ENCODE results near the gene POU6F2.

POU6F2 gene

DNA sequence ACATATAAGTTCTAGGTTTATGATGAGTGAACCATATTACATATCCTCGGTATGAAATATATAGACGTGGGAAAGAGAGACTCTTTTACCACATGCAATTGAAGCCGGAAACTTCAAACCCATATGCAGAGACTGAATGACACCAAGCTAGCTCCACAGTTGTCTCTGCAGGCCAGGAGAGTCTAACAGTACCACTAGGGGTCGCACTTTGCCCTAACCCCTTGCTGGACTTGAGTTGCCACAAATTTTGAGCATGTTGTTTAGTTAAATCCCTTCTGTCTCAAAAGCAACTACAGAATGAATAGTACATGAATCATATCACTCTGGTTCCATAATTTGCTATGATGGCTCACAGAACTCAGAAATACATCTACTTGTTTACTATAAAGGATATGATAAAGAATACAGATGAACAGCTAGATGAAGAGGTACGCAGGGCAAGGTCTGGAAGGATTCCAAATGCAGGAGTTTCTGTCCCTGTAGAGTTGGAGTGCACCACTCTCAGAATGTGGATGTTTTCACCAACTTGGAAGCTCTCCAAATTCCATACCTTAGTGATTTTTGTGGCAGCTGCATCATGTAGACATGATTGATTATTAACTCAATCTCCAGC, 476.1 kb downstream of the POU6F2 start:
- Histone ChIP-seq H3K36me3 (ENCODE audit: control insufficient read depth in 2 of 2, insufficient read depth in 2 of 2, low read length in 2 of 2) (no peaks in the 10 kb centered on the region), H3K27ac (ENCODE audit: low read length) (no peak overlapping the region), H3K9ac (ENCODE audit: low read length in 2 of 2) (no peak overlapping the region), H3K4me3 (ENCODE audit: low read length in 2 of 2) (no peak overlapping the region), H3K9me3 (ENCODE audit: control insufficient read depth in 2 of 2, low read length in 2 of 2) (no peaks in the 10 kb centered on the region), H3K4me1 (ENCODE audit: control insufficient read depth, insufficient read depth, low read length) (no peaks in the 10 kb centered on the region), H3K27me3 (ENCODE audit: control insufficient read depth in 1 of 2, insufficient read depth in 2 of 2, low read length in 2 of 2) (no peaks in the 10 kb centered on the region)

DNA sequence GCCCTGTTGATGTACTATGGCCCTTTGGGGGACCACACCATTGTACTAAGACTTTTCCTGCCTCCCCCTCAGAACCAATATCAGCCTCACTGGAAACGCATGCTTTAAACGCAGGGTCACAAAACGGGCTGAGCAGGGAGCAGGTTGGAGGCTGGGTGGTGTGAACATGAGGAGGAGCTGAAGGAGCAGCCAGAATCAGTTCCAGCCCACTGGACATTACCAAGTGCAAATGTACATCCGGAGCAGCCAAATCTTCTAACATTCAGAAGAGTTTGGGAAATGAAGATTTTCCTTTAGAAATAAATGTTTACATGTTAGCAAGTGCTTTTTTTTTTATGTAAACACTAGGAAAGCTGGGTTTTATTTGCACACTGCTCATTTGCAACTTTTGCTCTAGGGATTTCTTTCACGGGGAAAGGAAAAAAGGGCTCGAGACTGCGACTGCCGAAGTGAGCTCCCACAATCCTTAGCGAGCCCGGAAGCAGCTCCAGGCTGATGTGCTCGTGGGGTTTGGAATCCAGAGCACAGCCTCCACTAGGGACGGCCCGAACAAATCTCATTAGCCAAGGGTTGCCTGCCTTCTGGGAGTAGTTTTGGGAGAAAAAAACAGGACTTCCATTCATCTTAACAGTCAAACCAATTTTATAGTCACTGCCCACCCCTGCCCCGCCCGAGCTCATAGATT, 480.5 kb downstream of the POU6F2 start:
- Histone ChIP-seq H3K27me3 (ENCODE audit: control insufficient read depth in 1 of 2, insufficient read depth in 2 of 2, low read length in 2 of 2) (no peaks in the 10 kb centered on the region), H3K9ac (ENCODE audit: low read length in 2 of 2) (no peak overlapping the region), H3K27ac (ENCODE audit: low read length) (no peak overlapping the region), H3K36me3 (ENCODE audit: control insufficient read depth in 2 of 2, insufficient read depth in 2 of 2, low read length in 2 of 2) (no peaks in the 10 kb centered on the region), H3K4me3 (ENCODE audit: low read length in 2 of 2) (peak overlapping the region in 1 of 2 donors; percentile 52), H3K4me1 (ENCODE audit: control insufficient read depth, insufficient read depth, low read length) (no peaks in the 10 kb centered on the region), H3K9me3 (ENCODE audit: control insufficient read depth in 2 of 2, low read length in 2 of 2) (no peaks in the 10 kb centered on the region)

DNA sequence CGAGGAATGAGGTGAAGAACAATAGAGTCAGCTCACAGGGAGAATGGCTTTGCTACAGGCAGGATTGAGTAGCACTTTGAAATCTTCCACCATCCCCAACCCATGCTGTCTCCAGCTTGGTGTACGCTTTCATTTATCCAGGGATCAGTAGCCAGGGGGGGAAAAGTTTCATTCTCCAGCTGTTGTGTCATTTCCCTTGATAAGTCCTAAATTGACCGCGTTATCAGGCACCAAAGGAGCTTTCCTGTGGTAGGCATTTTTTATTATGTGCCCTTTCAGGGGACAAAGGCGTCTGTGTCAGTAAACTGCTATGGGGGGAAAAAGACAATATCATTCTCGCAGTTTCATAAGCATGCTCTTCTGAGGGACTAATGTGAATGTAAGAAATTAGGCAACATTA, 481.9 kb downstream of the POU6F2 start:
- Histone ChIP-seq H3K27ac (ENCODE audit: low read length) (no peak overlapping the region), H3K4me1 (ENCODE audit: control insufficient read depth, insufficient read depth, low read length) (no peaks in the 10 kb centered on the region), H3K9me3 (ENCODE audit: control insufficient read depth in 2 of 2, low read length in 2 of 2) (no peaks in the 10 kb centered on the region), H3K9ac (ENCODE audit: low read length in 2 of 2) (no peak overlapping the region), H3K27me3 (ENCODE audit: control insufficient read depth in 1 of 2, insufficient read depth in 2 of 2, low read length in 2 of 2) (no peaks in the 10 kb centered on the region), H3K4me3 (ENCODE audit: low read length in 2 of 2) (no peak overlapping the region), H3K36me3 (ENCODE audit: control insufficient read depth in 2 of 2, insufficient read depth in 2 of 2, low read length in 2 of 2) (no peaks in the 10 kb centered on the region)

DNA sequence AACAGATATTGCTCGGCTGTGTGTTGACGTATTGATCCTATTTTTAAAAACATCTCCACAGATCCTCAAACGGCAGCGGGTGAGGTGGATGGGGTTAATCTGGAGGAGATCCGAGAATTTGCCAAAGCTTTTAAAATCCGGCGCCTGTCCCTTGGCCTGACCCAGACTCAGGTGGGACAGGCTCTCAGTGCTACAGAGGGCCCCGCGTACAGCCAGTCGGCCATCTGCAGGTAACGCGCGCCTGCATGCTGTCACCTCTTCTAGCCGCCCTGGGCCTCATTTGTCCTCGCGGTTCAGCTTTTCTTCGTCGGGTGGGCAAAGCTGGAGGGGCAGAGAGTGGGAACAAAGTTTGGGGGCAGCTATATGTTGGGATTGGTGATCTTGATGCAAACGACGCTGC, 482.8 kb downstream of the POU6F2 start:
- Histone ChIP-seq H3K9ac (ENCODE audit: low read length in 2 of 2) (no peak overlapping the region), H3K27me3 (ENCODE audit: control insufficient read depth in 1 of 2, insufficient read depth in 2 of 2, low read length in 2 of 2) (no peaks in the 10 kb centered on the region), H3K4me3 (ENCODE audit: low read length in 2 of 2) (no peak overlapping the region), H3K36me3 (ENCODE audit: control insufficient read depth in 2 of 2, insufficient read depth in 2 of 2, low read length in 2 of 2) (no peaks in the 10 kb centered on the region), H3K27ac (ENCODE audit: low read length) (no peak overlapping the region), H3K9me3 (ENCODE audit: control insufficient read depth in 2 of 2, low read length in 2 of 2) (no peaks in the 10 kb centered on the region), H3K4me1 (ENCODE audit: control insufficient read depth, insufficient read depth, low read length) (no peaks in the 10 kb centered on the region)

DNA sequence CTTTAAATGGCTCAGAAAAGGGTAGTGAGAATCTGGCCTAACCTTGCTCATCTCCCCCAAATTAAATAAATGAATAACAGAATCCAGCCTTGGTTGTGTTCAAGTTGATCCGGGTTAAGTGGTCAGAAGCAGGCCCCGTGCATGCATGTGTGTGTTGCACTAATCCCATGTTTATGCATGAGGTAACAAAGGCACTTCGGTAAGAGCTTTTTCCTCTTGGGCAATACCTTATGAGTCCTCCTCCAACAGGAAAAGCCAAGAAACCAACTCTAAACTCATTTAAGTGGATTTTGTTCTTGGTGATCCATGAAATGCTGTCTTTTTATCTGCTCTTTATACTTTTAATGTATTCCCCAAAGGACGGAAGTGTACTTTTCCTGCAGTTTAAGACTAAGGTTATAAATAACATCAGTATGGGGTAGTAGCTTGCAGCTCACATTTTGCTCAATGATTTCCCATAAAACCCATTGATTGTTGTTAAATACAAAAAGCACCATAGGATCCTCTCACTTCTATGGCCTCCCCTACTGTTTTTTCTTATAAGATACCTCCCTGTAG, 483.6 kb downstream of the POU6F2 start:
- H3K4me1 ChIP-seq (ENCODE audit: control insufficient read depth, insufficient read depth, low read length): no peaks in the 10 kb centered on the region
- H3K9ac ChIP-seq (ENCODE audit: low read length in 2 of 2): no peak overlapping the region
- no peaks in the 10 kb centered on the region for H3K27me3 ChIP-seq (ENCODE audit: control insufficient read depth in 1 of 2, insufficient read depth in 2 of 2, low read length in 2 of 2)
- H3K27ac ChIP-seq (ENCODE audit: low read length): no peak overlapping the region
- no peaks in the 10 kb centered on the region for H3K9me3 ChIP-seq (ENCODE audit: control insufficient read depth in 2 of 2, low read length in 2 of 2)
- H3K4me3 ChIP-seq (ENCODE audit: low read length in 2 of 2): no peak overlapping the region
- H3K36me3 ChIP-seq (ENCODE audit: control insufficient read depth in 2 of 2, insufficient read depth in 2 of 2, low read length in 2 of 2): no peaks in the 10 kb centered on the region

DNA sequence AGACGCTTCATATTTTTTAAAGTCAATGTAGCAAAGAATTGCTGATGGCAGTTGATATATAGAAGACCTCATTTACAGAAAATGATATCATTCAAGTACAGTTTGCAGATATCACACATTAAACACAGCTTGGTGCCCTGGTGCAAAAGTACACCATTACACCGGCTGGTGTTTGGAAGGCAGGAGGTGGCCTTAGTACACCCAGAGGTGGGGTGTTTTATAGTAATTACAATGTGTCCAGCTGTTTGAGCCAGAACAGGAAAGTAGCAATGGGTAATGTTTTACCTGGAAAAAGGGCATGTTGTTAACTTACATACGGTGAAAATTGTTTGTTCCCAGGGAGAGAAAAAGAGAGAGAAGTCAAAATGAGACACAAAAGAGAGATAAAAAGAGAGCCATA, 485.5 kb downstream of the POU6F2 start:
- Histone ChIP-seq H3K36me3 (ENCODE audit: control insufficient read depth in 2 of 2, insufficient read depth in 2 of 2, low read length in 2 of 2) (no peaks in the 10 kb centered on the region), H3K27me3 (ENCODE audit: control insufficient read depth in 1 of 2, insufficient read depth in 2 of 2, low read length in 2 of 2) (no peaks in the 10 kb centered on the region), H3K4me1 (ENCODE audit: control insufficient read depth, insufficient read depth, low read length) (no peaks in the 10 kb centered on the region), H3K4me3 (ENCODE audit: low read length in 2 of 2) (no peak overlapping the region), H3K27ac (ENCODE audit: low read length) (no peak overlapping the region), H3K9me3 (ENCODE audit: control insufficient read depth in 2 of 2, low read length in 2 of 2) (no peaks in the 10 kb centered on the region), H3K9ac (ENCODE audit: low read length in 2 of 2) (no peak overlapping the region)

DNA sequence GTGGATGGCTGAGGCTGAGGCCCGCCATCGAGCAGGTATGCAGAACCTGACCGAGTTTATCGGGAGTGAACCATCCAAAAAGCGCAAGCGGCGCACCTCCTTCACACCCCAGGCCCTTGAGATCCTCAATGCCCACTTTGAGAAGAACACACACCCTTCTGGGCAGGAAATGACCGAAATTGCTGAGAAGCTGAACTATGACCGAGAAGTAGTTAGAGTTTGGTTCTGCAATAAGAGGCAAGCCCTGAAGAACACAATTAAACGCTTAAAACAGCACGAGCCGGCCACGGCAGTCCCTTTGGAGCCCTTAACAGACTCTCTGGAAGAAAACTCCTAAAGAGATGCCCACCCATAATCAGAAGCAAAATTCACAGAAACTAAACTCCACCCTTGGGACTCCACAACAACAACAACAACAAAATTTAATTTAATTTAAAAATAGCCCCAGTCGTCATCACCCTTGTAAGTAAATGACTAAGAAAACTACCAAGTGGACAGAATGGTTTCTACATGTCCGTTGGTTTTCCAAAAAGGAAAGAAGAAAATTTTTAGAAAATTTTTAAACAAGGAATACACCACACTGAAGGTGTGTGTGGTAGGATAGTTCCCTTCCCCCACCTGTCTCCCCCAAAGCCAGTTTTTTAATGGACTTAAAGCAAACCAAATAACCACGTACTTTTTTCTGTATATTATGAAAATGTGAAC, 486.8 kb downstream of the POU6F2 start:
- no peak overlapping the region for H3K9ac ChIP-seq (ENCODE audit: low read length in 2 of 2)
- peak overlapping the region in 1 of 2 donors; percentile 44 for H3K4me3 ChIP-seq (ENCODE audit: low read length in 2 of 2)

DNA sequence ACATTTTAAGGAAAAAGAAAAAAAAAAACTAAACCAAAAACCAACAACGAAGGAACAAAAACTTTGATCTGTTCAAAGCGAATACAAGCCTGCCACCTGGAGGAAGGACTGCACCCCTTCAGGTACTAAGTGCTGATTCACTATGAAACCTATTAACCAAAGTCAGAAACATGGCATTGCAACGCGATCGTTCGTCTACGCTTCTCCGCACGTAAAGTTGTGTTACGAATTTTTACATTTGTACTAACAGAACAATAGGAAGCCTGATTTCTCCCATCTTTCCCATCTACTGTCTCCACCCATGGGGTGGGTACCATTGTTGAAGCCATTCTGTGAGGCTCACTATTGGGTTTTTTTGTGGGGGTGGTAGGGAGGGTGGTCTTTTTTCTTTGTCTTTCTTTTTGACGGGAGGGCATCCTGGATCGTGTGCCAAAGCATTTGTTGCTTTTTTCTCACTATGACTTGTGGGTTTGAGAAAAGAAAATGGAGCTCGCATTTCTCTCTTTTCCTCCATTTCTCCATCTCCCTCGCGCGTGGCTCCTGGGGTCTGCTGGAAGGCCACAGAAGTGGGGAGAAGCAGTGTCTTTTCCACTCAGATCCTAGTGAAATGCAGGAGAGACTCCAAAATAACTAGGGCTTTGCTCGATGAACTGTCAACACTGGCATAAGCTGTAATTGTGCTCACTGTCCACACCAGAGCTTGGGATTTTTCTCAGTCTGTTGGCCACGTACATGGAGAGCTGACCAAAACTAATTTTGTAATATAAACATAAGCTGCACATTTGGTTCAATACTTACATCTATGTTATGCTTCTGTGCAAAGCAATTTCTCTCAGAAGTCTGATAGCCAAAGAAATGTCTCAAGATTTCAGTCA, 487.6 kb downstream of the POU6F2 start:
- Histone ChIP-seq H3K27ac (ENCODE audit: low read length) (no peak overlapping the region), H3K36me3 (ENCODE audit: control insufficient read depth in 2 of 2, insufficient read depth in 2 of 2, low read length in 2 of 2) (no peaks in the 10 kb centered on the region), H3K9ac (ENCODE audit: low read length in 2 of 2) (no peak overlapping the region), H3K9me3 (ENCODE audit: control insufficient read depth in 2 of 2, low read length in 2 of 2) (no peaks in the 10 kb centered on the region), H3K4me3 (ENCODE audit: low read length in 2 of 2) (peak overlapping the region; percentile 4 to 44), H3K27me3 (ENCODE audit: control insufficient read depth in 1 of 2, insufficient read depth in 2 of 2, low read length in 2 of 2) (peaks cover 0 to 2% of the 10 kb centered on the region in 2 donors), H3K4me1 (ENCODE audit: control insufficient read depth, insufficient read depth, low read length) (no peaks in the 10 kb centered on the region)

More for the DNA sequence above, 486.8 kb downstream of the POU6F2 start:
- H3K27ac ChIP-seq (ENCODE audit: low read length): no peak overlapping the region
- H3K36me3 ChIP-seq (ENCODE audit: control insufficient read depth in 2 of 2, insufficient read depth in 2 of 2, low read length in 2 of 2): no peaks in the 10 kb centered on the region
- peaks cover 0 to 2% of the 10 kb centered on the region in 2 donors for H3K27me3 ChIP-seq (ENCODE audit: control insufficient read depth in 1 of 2, insufficient read depth in 2 of 2, low read length in 2 of 2)
- H3K4me1 ChIP-seq (ENCODE audit: control insufficient read depth, insufficient read depth, low read length): no peaks in the 10 kb centered on the region
- no peaks in the 10 kb centered on the region for H3K9me3 ChIP-seq (ENCODE audit: control insufficient read depth in 2 of 2, low read length in 2 of 2)

DNA sequence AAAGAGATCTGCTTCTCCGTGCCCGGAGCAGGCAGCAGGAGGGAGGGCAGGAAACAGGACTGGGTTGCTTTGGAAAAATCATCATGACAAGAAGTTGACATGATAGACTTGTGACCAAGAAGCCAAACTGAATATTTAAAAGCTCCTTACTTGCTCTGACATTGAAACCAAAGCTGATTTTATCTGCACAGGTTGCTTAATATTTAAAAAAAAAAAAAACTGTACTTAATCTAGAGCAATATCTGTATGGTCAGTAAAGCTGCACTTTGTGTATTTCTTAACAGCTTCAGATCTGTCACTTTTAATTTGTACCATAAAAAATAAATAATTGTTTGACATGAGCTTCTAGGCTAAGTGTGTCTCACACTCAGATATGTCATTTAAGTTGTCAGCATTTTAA, 490.6 kb downstream of the POU6F2 start:
- Histone ChIP-seq H3K4me1 (ENCODE audit: control insufficient read depth, insufficient read depth, low read length) (no peaks in the 10 kb centered on the region), H3K9ac (ENCODE audit: low read length in 2 of 2) (no peak overlapping the region), H3K27ac (ENCODE audit: low read length) (no peak overlapping the region), H3K27me3 (ENCODE audit: control insufficient read depth in 1 of 2, insufficient read depth in 2 of 2, low read length in 2 of 2) (peaks cover 0 to 2% of the 10 kb centered on the region in 2 donors), H3K9me3 (ENCODE audit: control insufficient read depth in 2 of 2, low read length in 2 of 2) (no peaks in the 10 kb centered on the region), H3K4me3 (ENCODE audit: low read length in 2 of 2) (no peak overlapping the region), H3K36me3 (ENCODE audit: control insufficient read depth in 2 of 2, insufficient read depth in 2 of 2, low read length in 2 of 2) (no peaks in the 10 kb centered on the region)

DNA sequence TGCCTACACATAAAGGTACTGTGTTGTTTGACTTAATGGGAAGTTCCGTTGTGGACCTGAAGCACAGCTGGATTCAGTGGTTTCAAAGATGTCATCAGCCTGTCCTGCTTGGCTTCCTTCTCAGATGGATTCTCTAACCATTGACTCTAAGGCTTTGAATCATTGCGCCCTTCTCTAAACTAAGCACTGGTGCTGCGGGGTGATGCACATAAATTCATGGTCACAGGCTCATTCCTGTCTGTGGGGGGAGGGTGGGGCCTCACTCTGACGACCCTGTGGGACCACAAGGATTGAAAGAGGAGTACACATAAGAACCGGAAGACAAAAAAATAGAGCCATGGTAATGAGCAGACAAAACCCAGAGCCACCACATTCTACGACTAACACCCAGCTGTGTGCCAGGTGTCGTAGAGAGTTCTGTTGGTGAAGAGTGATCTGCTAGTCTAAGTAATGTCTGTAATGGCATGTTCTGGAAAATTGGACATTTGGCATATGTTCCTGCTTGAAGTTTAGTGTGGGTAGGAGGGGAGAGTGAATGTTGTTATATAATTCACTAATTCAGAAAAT, 491.2 kb downstream of the POU6F2 start:
- H3K4me1 ChIP-seq (ENCODE audit: control insufficient read depth, insufficient read depth, low read length): no peaks in the 10 kb centered on the region
- H3K9me3 ChIP-seq (ENCODE audit: control insufficient read depth in 2 of 2, low read length in 2 of 2): no peaks in the 10 kb centered on the region
- H3K36me3 ChIP-seq (ENCODE audit: control insufficient read depth in 2 of 2, insufficient read depth in 2 of 2, low read length in 2 of 2): no peaks in the 10 kb centered on the region
- no peak overlapping the region for H3K4me3 ChIP-seq (ENCODE audit: low read length in 2 of 2)
- H3K27me3 ChIP-seq (ENCODE audit: control insufficient read depth in 1 of 2, insufficient read depth in 2 of 2, low read length in 2 of 2): peaks cover 0 to 2% of the 10 kb centered on the region in 2 donors
- no peak overlapping the region for H3K27ac ChIP-seq (ENCODE audit: low read length)
- no peak overlapping the region for H3K9ac ChIP-seq (ENCODE audit: low read length in 2 of 2)
